H1 (cell line): ENCODE results near the gene ADO. TPM values are rescaled to one million over a fixed set of nuclear protein-coding genes. Genes with fewer than 3 reads are reported as not detected.
A peak's percentile ranks its signal among the peaks of the same experiment; 100 is the strongest.

Source experiments
- CTCF ChIA-PET: fragments of 300-600 bp; sonication (Branson Sonifier 250); formaldehyde crosslinking; loops from one replicate; lab custom pipeline; 2021; ENCODE audit not compliant: partially characterized antibody; lab: Charles Lee
- POLR2A ChIA-PET: fragments of 300-600 bp; sonication (Branson Sonifier 250); formaldehyde crosslinking; loops from one replicate; lab custom pipeline; 2021; ENCODE audit warnings: inconsistent platforms; ENCODE audit not compliant: partially characterized antibody; lab: Charles Lee
- DNase-seq, 2 experiments: peaks; one replicate each; pipeline versions ENCODE4 v3.0.0 to v3.0.0-alpha.2; 2010 to 2022; ENCODE audit warnings: low spot score in 2 of 2, low read depth in 1 of 2, mixed read lengths in 1 of 2
- FAIRE-seq: peaks from 2 replicates; lab custom pipeline; 2011; peaks lifted over from hg19 to GRCh38; lab: Jason Lieb, UNC
- H2AFZ ChIP-seq: 2 replicates; pipeline ENCODE4 v1.8.1; 2012; ENCODE audit warnings: low read length, inconsistent platforms
- H2AK5ac ChIP-seq: 2 replicates; pipeline ENCODE4 v1.6.1; 2013; ENCODE audit warnings: low read depth, low read length
- H2BK120ac ChIP-seq: replicated peaks from 2 replicates; pipeline ENCODE3; 2013; ENCODE audit warnings: low read depth, low read length, inconsistent platforms
- H2BK12ac ChIP-seq: 2 replicates; pipeline ENCODE4 v1.6.1; 2013; ENCODE audit warnings: low read depth, low read length
- H2BK15ac ChIP-seq: 2 replicates; pipeline ENCODE4 v1.6.1; 2013; ENCODE audit warnings: low read length
- H2BK20ac ChIP-seq: 2 replicates; pipeline ENCODE4 v1.6.1; 2013; ENCODE audit warnings: low read length
- H2BK5ac ChIP-seq: 2 replicates; pipeline ENCODE4 v1.6.1; 2013; ENCODE audit warnings: low read depth, low read length
- H3K14ac ChIP-seq: 2 replicates; pipeline ENCODE4 v1.6.1; 2013; ENCODE audit warnings: inconsistent platforms; ENCODE audit not compliant: insufficient read length
- H3K18ac ChIP-seq: 2 replicates; pipeline ENCODE4 v1.6.1; 2013; ENCODE audit warnings: low read length; ENCODE audit errors: extremely low read depth
- H3K23ac ChIP-seq: 2 replicates; pipeline ENCODE4 v1.6.1; 2013; ENCODE audit warnings: inconsistent platforms; ENCODE audit not compliant: insufficient read length
- H3K23me2 ChIP-seq: 2 replicates; pipeline ENCODE4 v1.6.1; 2013; ENCODE audit warnings: low read depth, low read length
- H3K27ac ChIP-seq: 2 replicates; pipeline ENCODE4 v1.6.1; 2011; ENCODE audit warnings: low read depth, low read length, inconsistent platforms
- H3K27me3 ChIP-seq, 4 experiments: replicated peaks in 1 of 4; 1 replicate in 1 of 4; 2 replicates in 3 of 4; pipeline versions ENCODE4 v1.6.1 to v1.8.1; 2011 to 2013; ENCODE audit warnings: low read length in 3 of 4, mild to moderate bottlenecking in 3 of 4, inconsistent platforms in 2 of 4, mixed read lengths in 2 of 4, moderate library complexity in 1 of 4; ENCODE audit not compliant: control insufficient read depth in 3 of 4, insufficient read depth in 3 of 4; ENCODE audit errors: extremely low read depth in 1 of 4
- H3K36me3 ChIP-seq, 4 experiments: 2 replicates each; pipeline versions ENCODE4 v1.6.1 to v1.8.1; 2011 to 2013; ENCODE audit warnings: mild to moderate bottlenecking in 4 of 4, low read length in 3 of 4, moderate library complexity in 2 of 4, control low read depth in 1 of 4, inconsistent platforms in 1 of 4; ENCODE audit not compliant: insufficient read depth in 4 of 4, control insufficient read depth in 2 of 4
- H3K4ac ChIP-seq: replicated peaks from 2 replicates; pipeline ENCODE3; 2013; ENCODE audit warnings: low read length, low read depth, mixed read lengths, inconsistent platforms; ENCODE audit not compliant: insufficient read length
- H3K4me1 ChIP-seq, 4 experiments: replicated peaks in 1 of 4; 1 replicate in 1 of 4; 2 replicates in 3 of 4; pipeline versions ENCODE4 v1.6.1 to v1.8.1; 2011 to 2013; ENCODE audit warnings: low read length in 3 of 4, inconsistent platforms in 2 of 4, mixed read lengths in 1 of 4; ENCODE audit not compliant: insufficient read depth in 4 of 4, control insufficient read depth in 3 of 4
- H3K4me2 ChIP-seq, 2 experiments: 2 replicates each; pipeline versions ENCODE4 v1.6.1 to v1.8.1; 2011 to 2013; ENCODE audit warnings: low read depth in 2 of 2, low read length in 2 of 2, control low read depth in 1 of 2, inconsistent platforms in 1 of 2, mild to moderate bottlenecking in 1 of 2; ENCODE audit not compliant: insufficient read depth in 1 of 2
- H3K4me3 ChIP-seq, 4 experiments: fragments of 200-600, 300-600 bp in 1 of 4; sonication (generic), shearing (Covaris generic), sonication (Bioruptor Twin) in 1 of 4; 2 replicates each; pipeline versions ENCODE4 v1.5.1 to v1.8.1; 2011 to 2016; ENCODE audit warnings: low read length in 4 of 4, low read depth in 3 of 4, control low read depth in 2 of 4, inconsistent platforms in 2 of 4, mild to moderate bottlenecking in 2 of 4, mixed read lengths in 1 of 4, moderate library complexity in 1 of 4; ENCODE audit not compliant: insufficient read depth in 2 of 4; ENCODE audit errors: extremely low read depth in 1 of 4
- H3K56ac ChIP-seq: replicated peaks from 2 replicates; pipeline ENCODE3; 2013; ENCODE audit warnings: low read depth, mild to moderate bottlenecking, mixed read lengths, low read length, inconsistent platforms; ENCODE audit not compliant: insufficient read length
- H3K79me1 ChIP-seq: 2 replicates; pipeline ENCODE4 v1.6.1; 2013; ENCODE audit warnings: low read depth, low read length, control low read depth
- H3K79me2 ChIP-seq, 2 experiments: 2 replicates each; pipeline versions ENCODE4 v1.6.1 to v1.8.1; 2012 to 2013; ENCODE audit warnings: low read length in 2 of 2, mild to moderate bottlenecking in 2 of 2, inconsistent platforms in 1 of 2; ENCODE audit not compliant: insufficient read depth in 2 of 2, control insufficient read depth in 1 of 2
- H3K9ac ChIP-seq, 4 experiments: replicated peaks in 1 of 4; 1 replicate in 1 of 4; 2 replicates in 3 of 4; pipeline versions ENCODE4 v1.6.1 to v1.8.1; 2011 to 2013; ENCODE audit warnings: low read depth in 3 of 4, low read length in 3 of 4, control low read depth in 2 of 4, mild to moderate bottlenecking in 2 of 4, moderate library complexity in 2 of 4, inconsistent platforms in 1 of 4; ENCODE audit errors: extremely low read depth in 1 of 4
- H3K9me3 ChIP-seq, 2 experiments: 2 replicates each; pipeline versions ENCODE4 v1.6.1 to v1.8.1; 2012 to 2013; ENCODE audit warnings: mild to moderate bottlenecking in 2 of 2, moderate library complexity in 2 of 2, control low read depth in 1 of 2, inconsistent platforms in 1 of 2, low read depth in 1 of 2, low read length in 1 of 2, mixed read lengths in 1 of 2; ENCODE audit not compliant: insufficient read depth in 2 of 2
- H4K20me1 ChIP-seq, 2 experiments: replicated peaks in 1 of 2; 2 replicates each; pipeline versions ENCODE3 to v1.8.1; 2011 to 2013; ENCODE audit warnings: inconsistent platforms in 2 of 2, low read length in 2 of 2, mild to moderate bottlenecking in 1 of 2; ENCODE audit not compliant: insufficient read depth in 2 of 2, control insufficient read depth in 1 of 2
- H4K5ac ChIP-seq: 2 replicates; pipeline ENCODE4 v1.6.1; 2013; ENCODE audit warnings: low read length, low read depth, mixed read lengths, inconsistent platforms; ENCODE audit not compliant: insufficient read length
- H4K8ac ChIP-seq: 2 replicates; pipeline ENCODE4 v1.8.0; 2013; ENCODE audit warnings: mild to moderate bottlenecking, moderate library complexity, low read length, inconsistent platforms; ENCODE audit not compliant: insufficient read depth; ENCODE audit errors: extremely low read depth
- H4K91ac ChIP-seq: replicated peaks from 2 replicates; pipeline ENCODE3; 2013; ENCODE audit warnings: low read length, mixed read lengths, inconsistent platforms; ENCODE audit not compliant: insufficient read length
- BACH1 ChIP-seq: IDR thresholded peaks from 2 replicates; pipeline ENCODE4 v1.6.1; 2012; ENCODE audit warnings: low read length, improper control_type of control experiment
- CTCF ChIP-seq, 3 experiments: IDR thresholded peaks; 1 replicate in 2 of 3; 2 replicates in 1 of 3; pipeline versions ENCODE4 v1.5.1 to v1.6.1; 2011; ENCODE audit warnings: low read length in 3 of 3, mild to moderate bottlenecking in 3 of 3, inconsistent platforms in 2 of 3, low read depth in 1 of 3, moderate library complexity in 1 of 3; ENCODE audit not compliant: insufficient read depth in 1 of 3; ENCODE audit errors: control extremely low read depth in 1 of 3
- MAFK ChIP-seq: IDR thresholded peaks from 2 replicates; pipeline ENCODE4 v1.6.1; 2012; ENCODE audit warnings: low read depth, mild to moderate bottlenecking, improper control_type of control experiment, low read length
- SIX5 ChIP-seq: IDR thresholded peaks from 2 replicates; pipeline ENCODE4 v1.6.1; 2011; ENCODE audit warnings: mild to moderate bottlenecking, low read depth, low read length
- WGBS, 2 experiments: shearing (Covaris generic) in 1 of 2; methylation state at CpG; one replicate each; pipeline versions ENCODE4 v1.1.6 to v1.1.7; 2013 to 2015; ENCODE audit warnings: low lambda C conversion rate in 2 of 2, mixed read lengths in 2 of 2, inconsistent platforms in 1 of 2, low coverage in 1 of 2, missing lambda C conversion rate in 1 of 2; ENCODE audit not compliant: insufficient replicate concordance in 2 of 2, insufficient coverage in 1 of 2, insufficient read length in 1 of 2; ENCODE audit errors: extremely low coverage in 1 of 2, missing lambda C conversion rate in 1 of 2; 5-methylcytosine and 5-hydroxymethylcytosine counted together
- polyA plus RNA-seq, 7 experiments: library from polyadenylated mRNA; depleted of rRNA in 3 of 7; stranded (reverse) in 5 of 7; unstranded in 2 of 7; fragments of >200 nt in 5 of 7; fragments of 200-250 nt in 2 of 7; gene quantifications; 1 replicate in 5 of 7; 2 replicates in 1 of 7; 4 replicates in 1 of 7; pipeline versions ENCODE4 v1.2.1 to v1.2.3, GENCODE V29; 2011 to 2013; ENCODE audit warnings: missing spikeins in 2 of 7, mixed read lengths in 2 of 7
- total RNA-seq: library from RNA; stranded (reverse); fragmentation: NEBNext Ultra II Directional; extraction: Animal tissue kit (Norgen Biotek cat#: 25700); gene quantifications from 2 replicates; pipeline ENCODE4 v1.2.1, GENCODE V29; 2021

Gene ADO
- total and polyA plus RNA-seq, 2 of the 8 experiments (the other 6 are each of a cell fraction or from before 2014, with no cell fraction given): 18.7 to 27.9 TPM

GRCh38 chr10:62769574-62770242 lies 34.8 kb upstream of the ADO start:
- no peak overlapping the region for H4K91ac ChIP-seq
- H3K4me3 ChIP-seq: no peak overlapping the region
- no peaks in the 10 kb centered on the region for H3K9me3 ChIP-seq
- peak overlapping the region; percentile 42; the same call in 1 of the 2 replicates for H2AFZ ChIP-seq
- no peaks in the 10 kb centered on the region for H3K36me3 ChIP-seq
- CTCF ChIA-PET: interaction anchor here (1.3 to 1.6 kb wide), 3 partner anchors 27 to 83 kb away, joined by 3 to 4 read pairs (median 3); no protein-coding TSS in a partner anchor
- H2BK5ac ChIP-seq: no peak overlapping the region; the same call in 1 of the 2 replicates
- H2BK120ac ChIP-seq: no peak overlapping the region
- no peak overlapping the region for H3K4me2 ChIP-seq
- no peaks in the 10 kb centered on the region for H3K79me1 ChIP-seq
- no peak overlapping the region for H3K4ac ChIP-seq
- no peaks in the 10 kb centered on the region for H3K23me2 ChIP-seq
- no peak overlapping the region for H3K23ac ChIP-seq
- no peak overlapping the region for H2BK20ac ChIP-seq
- FAIRE-seq: no peak
- POLR2A ChIA-PET: interaction anchor here (0.9 to 2.4 kb wide), 3 partner anchors 10 to 48 kb away, joined by 3 to 7 read pairs (median 3); partner anchors contain the start of gene ADO
- no peaks in the 10 kb centered on the region for H4K20me1 ChIP-seq
- no peak overlapping the region for H4K8ac ChIP-seq
- H4K5ac ChIP-seq: no peak overlapping the region
- H2BK15ac ChIP-seq: no peak overlapping the region
- H2BK12ac ChIP-seq: no peak overlapping the region
- WGBS, 2 experiments: 93% methylated on average over 1 of the region's 1 CpG; no CpG with 5 or more reads in 1 of the 2 experiments
- H3K27me3 ChIP-seq: no peaks in the 10 kb centered on the region
- no peak overlapping the region for H3K18ac ChIP-seq
- no peak overlapping the region for H3K56ac ChIP-seq
- no peak overlapping the region for H3K14ac ChIP-seq
- no peak overlapping the region; a peak in 2 of 7 replicates for H3K9ac ChIP-seq
- TF ChIP-seq BACH1 (peak; percentile 96), CTCF (IDR thresholded peaks at IDR 0.05; ENCODE audit: control extremely low read depth in 1 of 3, insufficient read depth in 1 of 3, low read depth in 1 of 3, low read length in 3 of 3) (no peak), MAFK (peak; percentile 88), SIX5 (no peak)
- H2AK5ac ChIP-seq: no peak overlapping the region
- DNase-seq: no peak
- H3K27ac ChIP-seq: no peak overlapping the region
- H3K79me2 ChIP-seq: no peaks in the 10 kb centered on the region
- peaks cover 0 to 3% (median 0%) of the 10 kb centered on the region in 4 experiments; a peak in 2 of 7 replicates for H3K4me1 ChIP-seq
